Choroid plexus epithelial cell (primary cell): ENCODE data around the gene KIAA1671.

Experiments used
- DNase-seq: peaks from one replicate; pipeline ENCODE4 v3.0.0-alpha.2; 2010; ENCODE audit warnings: low read depth
- H3K4me3 ChIP-seq: 2 replicates; pipeline ENCODE4 v1.5.1; 2011; ENCODE audit warnings: low read depth, mild to moderate bottlenecking, control low read depth, low read length, moderate library complexity
- CTCF ChIP-seq: conservative IDR thresholded peaks from 2 replicates; pipeline ENCODE4 v1.5.1; 2011; ENCODE audit warnings: low read depth, mild to moderate bottlenecking, control low read depth, inconsistent platforms, low read length, moderate library complexity

KIAA1671 gene

GRCh38 chr22:25066861-25067435 lies 114.4 kb downstream of the KIAA1671 start:
- H3K4me3 ChIP-seq, result no peak overlapping the region
- TF ChIP-seq CTCF, result no peak
- DNase-seq, result no peak

- no peak for TF ChIP-seq CTCF
- no peak for DNase-seq
- no peak overlapping the region for H3K4me3 ChIP-seq
Observed at GRCh38 chr22:25067851-25068421, 115.4 kb downstream of the KIAA1671 start.

- no peak overlapping the region for H3K4me3 ChIP-seq
- DNase-seq, result no peak
- TF ChIP-seq CTCF, result no peak
Observed at GRCh38 chr22:25068707-25069106, 116.2 kb downstream of the KIAA1671 start.

- DNase-seq, result no peak
- no peak overlapping the region for H3K4me3 ChIP-seq
- TF ChIP-seq CTCF, result no peak
Observed at GRCh38 chr22:25069426-25069757, 116.9 kb downstream of the KIAA1671 start.

GRCh38 chr22:25069758-25070481 lies 117.4 kb downstream of the KIAA1671 start:
- no peak for DNase-seq
- no peak for TF ChIP-seq CTCF
- no peak overlapping the region for H3K4me3 ChIP-seq

- DNase-seq, result no peak
- H3K4me3 ChIP-seq, result no peak overlapping the region
- TF ChIP-seq CTCF, result no peak
Observed at GRCh38 chr22:25070956-25071355, 118.4 kb downstream of the KIAA1671 start.

GRCh38 chr22:25071720-25072119 lies 119.2 kb downstream of the KIAA1671 start:
- DNase-seq, result no peak
- no peak overlapping the region for H3K4me3 ChIP-seq
- no peak for TF ChIP-seq CTCF
